ENCODE data around the gene OSBPL5. TPM values are rescaled to one million over a fixed set of nuclear protein-coding genes. Genes with fewer than 3 reads are reported as not detected.

The OSBPL5 gene
- total RNA-seq, 1 donor from 2014 or later = 6.2 TPM

GRCh38 chr11:3092603-3093141, 72.4 kb downstream of the OSBPL5 start:
- Histone ChIP-seq H3F3A (ENCODE audit: low read depth) (no peaks in the 10 kb centered on the region), H2AFZ (replicated peaks) (no peak overlapping the region), H3K36me3 (no peaks in the 10 kb centered on the region), H3K27me3 (no peaks in the 10 kb centered on the region), H3K79me2 (ENCODE audit: low read depth) (no peaks in the 10 kb centered on the region), H3K4me3 (no peak overlapping the region), H3K27ac (no peak overlapping the region), H3K9me3 (ENCODE audit: low read depth) (no peaks in the 10 kb centered on the region), H3K9ac (no peak overlapping the region), H4K20me1 (ENCODE audit: low read depth) (no peaks in the 10 kb centered on the region), H3K4me1 (peaks cover 9% of the 10 kb centered on the region), H3K4me2 (no peak overlapping the region)
- Mint-ChIP-seq H3K4me1 (peaks cover 15% of the 10 kb centered on the region), H3K9me3 (no peaks in the 10 kb centered on the region), H3K27ac (no peak overlapping the region), H3K27me3 (ENCODE audit: insufficient read depth, low read depth) (peaks cover 8% of the 10 kb centered on the region), H3K4me3 (no peak overlapping the region), H3K36me3 (peaks cover 7% of the 10 kb centered on the region)
- no peak for TF ChIP-seq EZH2 (IDR thresholded peaks at IDR 0.05)
- DNase-seq (ENCODE audit: low spot score) = no peak

- Histone ChIP-seq H3K27ac (no peak overlapping the region), H3K79me2 (ENCODE audit: low read depth) (no peaks in the 10 kb centered on the region), H4K20me1 (ENCODE audit: low read depth) (no peaks in the 10 kb centered on the region), H3K4me2 (no peak overlapping the region), H3K4me3 (no peak overlapping the region), H3K27me3 (no peaks in the 10 kb centered on the region), H3K9ac (no peak overlapping the region), H3K4me1 (peaks cover 9% of the 10 kb centered on the region), H3K36me3 (no peaks in the 10 kb centered on the region), H2AFZ (replicated peaks) (no peak overlapping the region), H3K9me3 (ENCODE audit: low read depth) (no peaks in the 10 kb centered on the region), H3F3A (ENCODE audit: low read depth) (no peaks in the 10 kb centered on the region)
- Mint-ChIP-seq H3K36me3 (peaks cover 7% of the 10 kb centered on the region), H3K4me3 (no peak overlapping the region), H3K9me3 (no peaks in the 10 kb centered on the region), H3K4me1 (peaks cover 15% of the 10 kb centered on the region), H3K27ac (no peak overlapping the region), H3K27me3 (ENCODE audit: insufficient read depth, low read depth) (peaks cover 10% of the 10 kb centered on the region)
- peak; percentile 96 for TF ChIP-seq CTCF (IDR thresholded peaks at IDR 0.05)
- TF ChIP-seq EZH2phosphoT487 (IDR thresholded peaks at IDR 0.05) = no peak
- TF ChIP-seq EZH2 (IDR thresholded peaks at IDR 0.05) = no peak
- peak; percentile 85 for DNase-seq (ENCODE audit: low spot score)
Observed at GRCh38 chr11:3091846-3092602, 73.1 kb downstream of the OSBPL5 start.

GRCh38 chr11:3091081-3091845, 73.8 kb downstream of the OSBPL5 start:
- no peaks in the 10 kb centered on the region for H3F3A ChIP-seq (ENCODE audit: low read depth)
- no peaks in the 10 kb centered on the region for H4K20me1 ChIP-seq (ENCODE audit: low read depth)
- peaks cover 11% of the 10 kb centered on the region for H3K27me3 Mint-ChIP-seq (ENCODE audit: insufficient read depth, low read depth)
- H3K27ac ChIP-seq = no peak overlapping the region
- no peaks in the 10 kb centered on the region for H3K9me3 ChIP-seq (ENCODE audit: low read depth)
- TF ChIP-seq EZH2 (IDR thresholded peaks at IDR 0.05) (no peak), EZH2phosphoT487 (IDR thresholded peaks at IDR 0.05) (no peak), CTCF (IDR thresholded peaks at IDR 0.05) (no peak)
- no peak overlapping the region for H2AFZ ChIP-seq (replicated peaks)
- no peaks in the 10 kb centered on the region for H3K9me3 Mint-ChIP-seq
- H3K4me3 ChIP-seq = no peak overlapping the region
- H3K9ac ChIP-seq = no peak overlapping the region
- no peak overlapping the region for H3K4me2 ChIP-seq
- DNase-seq (ENCODE audit: low spot score) = no peak
- no peak overlapping the region for H3K27ac Mint-ChIP-seq
- H3K36me3 ChIP-seq = no peaks in the 10 kb centered on the region
- no peaks in the 10 kb centered on the region for H3K79me2 ChIP-seq (ENCODE audit: low read depth)
- H3K36me3 Mint-ChIP-seq = peaks cover 7% of the 10 kb centered on the region
- peaks cover 9% of the 10 kb centered on the region for H3K4me1 ChIP-seq
- H3K4me3 Mint-ChIP-seq = no peak overlapping the region
- H3K4me1 Mint-ChIP-seq = peaks cover 15% of the 10 kb centered on the region
- H3K27me3 ChIP-seq = no peaks in the 10 kb centered on the region
